Stimulated activated CD4-positive, alpha-beta T cell treated with anti-CD3 and anti-CD28 coated beads, Interleukin-12 subunit alpha, Interleukin-12 subunit beta, amount 100 ng/mL, for 48 hours (primary cell): ENCODE data around the gene USP20.

Experiments
- DNase-seq, 3 donors: peaks; one replicate each; pipeline ENCODE4 v3.0.0-alpha.2; 2020; ENCODE audit warnings: low read depth in 2 of 3, low spot score in 1 of 3

USP20 gene

DNA sequence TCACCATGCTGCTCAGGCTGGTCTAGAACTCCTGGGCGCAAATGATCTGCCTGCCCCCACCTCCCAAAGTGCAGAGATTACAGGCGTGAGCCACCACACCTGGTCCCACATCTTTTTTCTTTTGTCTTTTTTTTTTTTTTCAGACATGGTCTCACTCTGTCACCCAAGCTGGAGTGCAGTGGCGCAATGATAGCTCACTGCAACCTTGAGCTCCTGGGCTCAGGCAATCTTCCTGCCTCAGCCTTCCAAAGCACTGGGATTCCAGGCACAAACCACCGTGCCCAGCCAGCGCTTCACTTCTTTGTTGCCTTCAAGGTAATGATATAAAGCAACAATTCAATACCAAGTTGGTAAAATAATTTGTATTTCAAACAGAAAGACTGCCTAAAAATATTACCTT, 78.8 kb downstream of the USP20 start:
- DNase-seq = no peak

DNA sequence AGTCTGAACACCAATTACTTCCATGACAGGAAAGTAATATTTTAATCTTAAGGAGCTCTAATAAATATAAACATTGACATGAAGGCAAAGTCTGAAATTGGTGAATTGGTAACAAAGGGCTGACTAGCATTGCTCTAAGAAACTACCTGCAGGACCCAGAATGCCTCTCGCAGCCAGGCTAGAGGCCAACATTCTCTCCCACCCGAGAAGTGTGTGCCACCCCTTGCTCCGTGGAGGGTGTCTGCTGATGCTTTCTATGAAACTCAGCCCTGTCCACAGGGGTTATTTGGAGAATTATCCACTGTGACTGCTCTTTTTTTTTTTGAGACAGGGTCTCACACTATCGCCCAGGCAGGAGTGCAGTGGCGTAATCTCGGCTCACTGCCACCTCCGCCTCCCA, 81.4 kb downstream of the USP20 start:
- DNase-seq = no peak

DNA sequence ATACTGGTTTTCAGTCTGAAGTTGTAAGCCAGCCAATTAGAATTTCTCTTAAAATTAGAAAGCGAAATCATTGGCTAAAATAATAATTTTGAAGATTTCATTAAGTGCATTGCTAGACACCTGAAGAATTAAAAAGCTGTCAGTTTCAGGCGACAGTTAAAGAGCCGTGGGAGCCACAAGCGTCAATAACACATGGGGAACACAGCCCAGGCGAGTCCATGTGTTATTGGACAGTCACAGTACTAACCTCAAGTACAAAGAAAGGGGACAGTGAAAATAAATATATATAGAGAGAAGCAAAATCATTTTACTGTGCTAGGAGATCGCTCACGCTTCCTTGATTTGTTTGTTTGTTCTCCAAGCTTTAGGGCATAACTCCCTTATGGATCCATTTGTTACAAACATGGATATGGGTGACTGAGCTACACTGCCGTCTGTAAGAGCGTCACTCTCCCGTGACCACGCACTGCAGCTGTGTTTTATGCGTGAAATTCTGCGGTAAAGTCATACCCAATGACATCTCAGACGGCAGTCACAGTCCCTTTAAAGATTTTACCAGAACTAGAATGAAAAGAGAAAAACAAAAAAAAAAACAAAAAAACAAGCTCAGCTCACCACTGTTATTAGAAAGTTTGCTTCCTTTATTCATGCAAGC, 83.2 kb downstream of the USP20 start:
- DNase-seq = no peak

DNA sequence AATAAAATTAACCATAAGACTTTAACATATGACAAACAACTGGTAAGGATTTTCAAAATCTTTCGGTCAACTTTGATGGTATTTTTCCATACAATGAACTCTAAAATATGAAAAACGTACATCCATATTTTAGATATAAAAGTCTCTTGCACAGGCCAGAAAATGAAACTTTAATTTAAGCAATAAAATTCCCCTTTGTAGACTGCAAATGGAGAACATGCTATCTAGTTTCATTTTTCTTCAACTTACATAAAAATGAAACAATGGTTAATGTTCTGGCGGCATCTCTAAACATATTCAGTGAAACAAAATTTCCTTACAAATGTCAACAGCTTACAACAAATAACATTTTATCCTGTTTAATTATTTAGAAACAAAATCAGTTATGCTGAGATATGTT, 84.0 kb downstream of the USP20 start:
- DNase-seq = no peak

DNA sequence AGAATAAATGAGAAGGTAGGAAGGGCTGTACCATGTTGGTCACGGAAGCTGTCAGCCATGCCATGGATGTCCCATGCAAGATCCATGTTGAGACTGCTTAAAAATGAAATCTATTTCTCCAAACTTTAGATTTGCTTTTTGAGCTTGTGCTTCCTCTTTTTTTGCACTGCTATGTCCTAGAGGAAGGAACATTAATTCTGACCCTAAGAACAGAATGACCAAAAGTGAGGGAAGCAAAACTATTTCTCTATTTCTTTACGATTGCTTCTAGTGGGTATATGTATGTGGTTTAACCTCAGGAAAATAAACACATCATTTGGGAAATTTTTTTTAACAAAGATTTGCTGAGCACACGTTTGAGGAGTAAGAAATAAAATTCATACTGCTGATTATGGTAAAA, 84.6 kb downstream of the USP20 start:
- no peak for DNase-seq

DNA sequence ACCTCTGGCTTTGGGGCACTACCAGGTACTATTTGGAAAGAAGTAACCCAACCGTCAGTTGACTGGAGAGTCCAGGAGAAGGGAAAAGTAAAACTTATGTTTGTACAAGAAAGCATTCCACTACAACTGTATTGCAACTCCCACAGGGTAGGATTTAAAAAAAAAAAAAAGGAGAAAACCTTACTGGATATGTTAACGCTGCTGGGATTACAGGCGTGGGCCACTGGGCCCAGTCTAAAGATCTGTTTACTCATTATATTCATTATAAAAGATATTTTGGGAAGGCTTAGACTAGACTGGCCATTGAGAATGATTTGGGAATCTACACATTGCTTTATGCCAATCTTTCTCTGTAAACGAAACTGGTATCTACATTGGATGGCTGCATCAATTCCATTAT, 86.6 kb downstream of the USP20 start:
- DNase-seq = no peak

DNA sequence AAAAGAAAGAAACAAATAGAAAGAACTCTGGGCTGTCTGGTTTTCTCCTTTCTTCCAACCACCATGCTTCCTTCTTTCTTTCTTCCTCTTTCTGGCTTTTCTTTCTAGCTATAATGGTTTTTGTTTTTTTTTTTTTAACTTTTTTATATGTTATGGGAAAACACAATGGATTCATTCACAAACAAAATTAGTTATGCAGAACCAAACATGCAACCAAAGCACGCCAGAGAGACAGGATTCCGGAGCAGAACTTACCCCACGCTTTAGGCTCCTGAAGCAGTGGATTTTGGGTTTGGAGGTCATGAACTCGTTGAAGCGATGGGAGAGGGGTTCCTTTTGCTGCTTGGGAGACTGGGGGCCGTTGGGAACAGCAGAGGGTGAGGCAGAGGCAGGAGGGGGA, 88.3 kb downstream of the USP20 start:
- DNase-seq = no peak

DNA sequence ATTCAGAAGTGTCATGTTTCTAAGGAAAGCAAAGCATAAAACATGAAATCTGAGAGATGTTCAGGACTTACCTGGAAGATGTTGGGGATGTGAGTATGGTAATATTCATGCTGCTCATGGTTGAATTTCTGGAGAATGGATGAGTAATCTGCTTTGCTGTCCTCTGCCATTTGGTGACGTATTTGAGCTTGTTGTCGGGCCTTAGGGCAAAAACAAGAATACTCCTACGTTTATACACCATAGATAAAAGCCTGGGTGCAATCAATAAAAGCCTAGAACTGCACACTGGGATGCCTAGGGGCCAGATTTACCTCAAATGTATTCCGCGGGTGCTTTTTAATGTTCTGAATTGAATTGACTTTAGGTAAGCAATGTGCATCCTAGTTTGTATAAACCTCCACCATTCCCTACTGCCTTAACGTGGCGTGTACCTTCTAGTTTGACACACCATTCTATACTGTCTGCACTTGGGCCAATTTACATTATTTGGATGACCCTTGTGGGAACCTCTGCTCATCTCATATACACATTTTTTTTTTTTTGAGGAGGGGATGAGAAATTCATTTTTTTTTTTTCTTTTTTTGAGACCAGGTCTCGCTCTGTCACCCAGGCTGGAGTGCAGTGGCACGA, 94.4 kb downstream of the USP20 start:
- DNase-seq = no peak

DNA sequence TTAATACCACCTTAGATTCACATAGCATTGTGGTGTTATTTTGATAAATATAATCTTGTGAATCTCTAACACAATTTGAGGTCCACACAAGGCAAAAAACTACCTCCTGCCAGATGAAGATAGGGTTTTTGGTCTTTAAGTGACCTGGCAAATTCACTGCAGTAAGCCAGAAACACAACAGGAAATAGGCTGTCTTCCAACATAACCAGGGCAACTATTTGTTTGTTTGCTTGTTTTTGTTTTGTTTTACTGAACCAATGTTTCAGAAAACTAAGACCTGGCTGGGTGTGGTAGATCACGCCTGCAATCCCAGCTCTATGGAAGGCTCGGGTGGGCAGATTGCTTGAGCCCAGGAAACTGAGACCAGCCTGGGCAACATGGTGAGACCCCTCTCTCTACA, 95.5 kb downstream of the USP20 start:
- DNase-seq = no peak
